A204.1 (cell line): ENCODE results near the gene C20orf96.
A peak's percentile ranks its signal among the peaks of the same experiment; 100 is the strongest.
"Not testable (repeated sequence)": the region's sequence is repeated elsewhere in the genome, so short reads cannot be mapped to it uniquely, and the experiment has no call there.

Source experiments
- FAIRE-seq: peaks from 2 replicates; lab custom pipeline; 2012; peaks lifted over from hg19 to GRCh38; lab: Jason Lieb, UNC

The C20orf96 gene

DNA sequence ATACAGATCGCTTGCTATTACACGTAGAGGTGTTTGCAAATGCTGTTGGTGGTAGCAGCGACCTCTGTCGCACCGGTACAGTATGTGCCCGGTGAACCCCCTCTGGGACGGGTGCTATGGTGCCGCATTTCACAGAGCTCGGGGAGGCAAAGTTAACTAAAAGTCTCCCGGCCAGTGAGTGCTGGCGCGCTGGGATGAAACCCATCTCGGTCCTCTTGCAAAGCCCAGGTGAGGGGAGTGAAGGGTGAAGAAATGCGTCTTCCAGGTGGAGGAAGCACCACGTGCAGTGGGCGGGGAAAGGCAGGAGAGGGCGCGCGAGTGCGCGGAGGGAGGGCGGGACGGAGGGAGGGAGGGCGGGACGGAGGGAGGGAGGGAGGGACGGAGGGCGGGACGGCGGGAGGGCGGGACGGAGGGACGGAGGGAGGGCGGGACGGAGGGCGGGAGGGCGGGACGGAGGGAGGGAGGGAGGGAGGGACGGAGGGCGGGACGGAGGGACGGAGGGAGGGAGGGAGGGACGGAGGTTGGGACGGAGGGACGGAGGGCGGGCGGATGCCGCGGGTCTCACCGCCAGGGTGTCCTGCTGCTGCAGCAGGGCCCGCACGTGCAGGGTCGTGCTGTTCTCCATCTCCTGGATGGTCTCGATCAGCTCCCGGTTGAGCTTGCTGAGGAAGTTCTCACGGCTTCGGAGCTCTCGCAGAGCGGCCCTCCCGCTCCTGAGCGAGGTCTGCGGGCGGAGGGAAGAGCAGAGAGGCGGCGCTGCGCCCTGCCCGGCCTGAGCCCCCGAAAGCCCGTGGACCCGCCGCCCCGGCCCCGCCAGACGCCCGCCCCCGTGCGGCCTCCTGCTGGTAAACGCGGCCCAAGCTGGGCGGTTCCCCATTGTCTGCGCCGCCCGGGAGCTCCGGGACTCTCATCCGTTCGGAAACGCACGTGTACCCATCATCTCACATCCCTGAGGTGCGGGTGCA, 11.7 kb downstream of the C20orf96 start:
- no peak for FAIRE-seq

DNA sequence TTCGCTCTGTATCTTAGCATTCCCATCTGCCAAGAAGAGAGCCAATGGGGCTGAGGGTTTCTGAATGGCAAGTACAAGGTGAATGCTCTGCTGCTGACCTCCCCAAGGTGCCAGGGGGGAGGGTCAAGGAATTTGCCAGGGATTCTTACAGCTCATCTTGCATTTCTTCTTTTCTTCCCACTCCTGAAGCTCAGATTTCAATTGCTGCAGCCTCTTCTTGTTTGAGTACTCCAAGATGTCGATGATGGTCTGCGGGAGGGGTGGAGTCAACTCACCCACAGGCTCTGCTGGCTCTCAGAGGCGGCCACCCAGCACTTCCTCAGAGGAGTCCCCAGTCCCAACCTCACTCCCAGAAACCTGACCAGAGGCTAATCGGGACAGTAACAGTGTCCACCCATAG, 12.4 kb downstream of the C20orf96 start:
- FAIRE-seq, result no peak

GRCh38 chr20:277496-277781, 13.1 kb downstream of the C20orf96 start:
- FAIRE-seq, result no peak

DNA sequence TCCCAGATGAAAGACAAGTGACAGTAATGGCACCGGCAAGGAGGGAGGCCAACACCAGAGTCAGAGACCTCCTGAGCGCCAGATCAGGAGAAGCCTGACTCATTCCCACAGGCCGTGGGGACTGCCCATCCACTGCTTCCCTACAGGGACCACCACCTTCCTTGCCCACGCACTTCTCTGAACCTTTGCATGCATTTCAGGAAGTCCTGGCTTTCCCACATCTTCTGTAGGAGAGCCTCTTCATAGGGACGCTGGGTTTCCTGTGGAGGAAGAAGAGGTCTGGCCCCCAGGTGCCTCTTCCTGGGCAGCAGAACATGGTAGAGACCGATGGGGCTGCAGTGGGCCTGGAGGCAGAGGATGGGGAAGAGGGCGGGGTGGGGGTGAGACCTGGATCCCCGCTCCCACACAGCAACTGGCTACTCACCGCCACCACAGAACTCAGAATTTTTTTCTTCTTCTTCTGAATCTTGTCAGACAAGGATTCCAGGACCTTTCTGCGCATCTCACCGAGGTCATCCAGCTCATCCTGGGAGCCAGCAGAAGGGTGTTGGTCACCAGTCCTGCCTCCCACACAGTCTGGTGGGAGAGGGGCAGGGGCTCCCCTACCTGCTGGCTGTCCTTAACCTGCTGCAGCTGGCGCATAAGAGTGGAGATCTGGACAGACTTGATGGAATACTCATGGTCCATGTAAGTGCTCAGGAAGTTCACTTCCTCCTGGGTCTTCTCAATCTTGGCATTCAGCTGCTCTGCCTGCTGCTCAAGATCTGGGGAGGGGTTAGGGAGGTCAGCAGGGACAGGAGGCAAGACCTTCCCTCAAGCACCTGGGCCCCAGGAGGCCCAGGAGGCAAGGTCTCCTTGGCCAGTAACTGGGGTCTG, 13.7 kb downstream of the C20orf96 start:
- no peak for FAIRE-seq

DNA sequence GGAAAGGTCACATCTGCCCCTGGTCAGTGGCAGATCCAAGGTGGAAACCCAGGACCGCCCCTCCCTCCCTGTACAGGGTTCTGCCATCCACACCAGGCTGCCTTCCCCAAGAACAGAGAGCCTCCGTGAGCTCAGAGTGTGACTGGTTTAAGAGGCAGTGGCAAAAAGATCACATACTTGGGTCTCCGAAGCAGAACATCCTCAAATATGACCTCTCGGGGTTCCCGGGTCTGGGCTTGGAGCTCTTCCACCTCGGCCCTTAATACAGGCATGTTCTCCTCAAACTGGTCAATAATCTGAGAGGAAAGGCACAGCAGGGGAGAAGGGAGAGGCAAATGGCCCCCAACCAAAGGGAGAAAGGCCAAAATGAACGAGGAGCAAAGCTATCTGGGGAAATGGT, 14.8 kb downstream of the C20orf96 start:
- no peak for FAIRE-seq

GRCh38 chr20:273884-274283, 16.7 kb downstream of the C20orf96 start:
- FAIRE-seq, result no peak

DNA sequence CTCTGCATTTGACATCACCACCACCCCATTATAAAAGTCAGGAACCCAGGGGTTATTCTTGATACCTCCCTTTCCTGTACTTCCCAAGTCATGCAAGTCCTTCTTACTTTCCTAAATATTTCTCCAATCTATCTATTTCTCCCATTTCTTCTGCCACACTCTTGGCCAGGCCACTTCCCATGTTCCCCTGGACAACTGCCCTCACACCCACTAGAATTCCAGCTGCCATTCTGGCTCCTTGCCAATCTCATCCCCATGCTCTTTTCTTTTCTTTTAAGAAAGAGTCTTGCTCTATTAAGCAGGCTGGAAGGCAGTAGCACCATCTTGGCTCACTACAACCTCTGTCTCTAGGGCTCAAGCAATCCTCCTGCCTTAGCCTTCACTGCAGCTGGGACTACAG, 17.8 kb downstream of the C20orf96 start:
- FAIRE-seq, result no peak

GRCh38 chr20:271528-271927, 19.0 kb downstream of the C20orf96 start:
- no peak for FAIRE-seq

DNA sequence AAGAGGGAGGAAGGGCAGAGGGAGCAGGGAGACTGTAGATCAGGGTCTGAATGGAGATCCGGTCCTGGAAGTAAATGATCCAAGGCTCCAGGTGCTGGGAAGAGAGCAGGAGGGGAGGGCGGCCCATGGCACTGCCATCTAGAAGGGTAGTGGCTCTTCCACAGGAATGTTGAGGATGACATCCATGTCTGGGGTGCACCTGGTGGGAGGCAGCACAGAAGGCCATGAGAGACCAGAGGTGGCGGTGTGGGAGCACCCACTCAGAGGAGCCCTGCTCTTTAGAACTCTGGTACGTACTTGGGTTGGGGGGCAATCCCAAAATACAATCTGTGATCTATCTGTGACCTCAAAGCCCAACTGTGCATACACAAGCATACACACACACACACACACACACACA, 19.5 kb downstream of the C20orf96 start:
- FAIRE-seq, result no peak

DNA sequence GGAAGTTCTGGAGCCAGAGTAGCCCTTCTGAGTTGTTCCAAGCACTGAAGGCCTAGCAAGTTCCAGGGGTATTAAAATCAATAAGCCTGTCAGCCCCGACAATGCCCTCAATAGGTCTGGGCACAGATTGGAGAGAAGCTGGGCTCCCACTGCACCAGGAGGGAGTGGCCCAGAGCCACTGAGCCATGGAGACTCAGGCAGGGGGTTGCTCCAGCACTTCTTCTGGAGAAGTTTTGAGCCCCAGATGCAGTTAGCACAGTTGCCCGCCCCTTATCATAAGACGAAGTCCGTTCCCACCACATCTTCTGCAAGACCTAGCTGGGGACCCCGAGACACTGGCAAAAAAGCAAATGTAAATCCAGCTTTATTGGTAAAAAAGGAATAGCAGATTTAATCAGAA, 20.0 kb downstream of the C20orf96 start:
- no peak for FAIRE-seq

DNA sequence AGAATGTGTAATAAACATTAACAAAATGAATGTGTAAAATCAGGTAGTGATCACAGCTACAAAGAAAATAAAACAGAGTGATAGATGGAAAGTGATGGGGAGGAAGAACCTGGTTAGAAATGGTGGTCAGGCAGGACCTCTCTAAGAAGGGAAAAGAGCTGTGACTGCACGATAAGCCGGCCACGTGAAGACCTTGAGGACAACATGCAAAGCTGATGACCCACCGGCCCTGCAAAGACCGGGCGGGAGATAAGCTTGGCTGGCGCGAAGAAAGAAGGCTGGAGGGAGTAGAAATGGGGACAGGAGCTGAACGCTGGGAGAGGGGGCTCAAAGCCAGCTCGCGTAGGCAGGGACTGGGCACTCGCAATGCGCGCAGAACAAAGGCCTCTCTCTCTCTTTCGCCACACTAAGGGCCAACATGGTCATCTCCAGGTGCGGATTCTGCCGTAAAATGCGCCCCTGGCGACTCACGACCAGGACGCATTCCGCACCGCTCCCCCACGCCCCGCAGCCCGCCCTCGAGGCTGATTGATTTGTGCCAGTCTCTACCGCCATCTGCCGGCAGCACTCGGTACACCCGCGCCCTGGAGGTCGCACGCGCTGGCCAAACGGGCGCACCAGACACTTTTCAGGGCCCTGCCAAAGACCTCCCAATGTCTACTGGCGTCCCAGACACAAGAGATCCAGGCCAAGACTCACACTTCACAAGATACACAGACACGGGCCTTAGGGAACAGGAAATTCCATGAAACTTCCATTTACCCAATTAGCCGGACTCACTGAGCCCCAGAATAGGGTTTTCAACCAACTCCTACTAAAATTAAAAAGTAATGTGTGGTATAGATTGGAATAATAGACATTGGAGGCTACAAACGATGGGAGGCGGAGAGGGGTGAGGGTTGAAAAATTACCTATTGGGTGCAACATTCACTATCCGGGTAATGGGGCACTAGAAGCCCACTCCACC, 23.7 kb downstream of the C20orf96 start:
- FAIRE-seq, result peak; percentile 29

DNA sequence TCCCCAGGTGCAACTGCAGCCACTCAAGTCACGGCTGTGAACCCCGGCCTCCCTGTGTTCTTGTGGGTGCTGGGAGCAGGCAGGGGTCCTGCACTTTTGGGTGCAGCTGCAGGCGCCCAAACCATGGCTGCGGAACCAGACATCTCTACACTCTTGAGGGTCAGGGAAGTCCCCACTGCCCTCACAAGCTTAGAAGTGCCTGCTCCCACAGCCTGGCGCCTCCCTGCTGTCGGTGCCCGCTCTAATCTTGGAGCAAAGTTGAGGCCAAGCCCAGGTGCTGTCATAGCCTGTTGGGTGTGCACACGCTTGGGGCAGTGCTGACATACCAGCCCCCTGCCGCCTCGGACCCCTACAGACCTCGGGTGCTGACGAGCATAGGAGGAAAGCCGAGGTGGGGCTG, 26.8 kb downstream of the C20orf96 start:
- FAIRE-seq, result no peak

GRCh38 chr20:259981-260380, 30.6 kb downstream of the C20orf96 start:
- no peak for FAIRE-seq

GRCh38 chr20:258963-259362, 31.6 kb downstream of the C20orf96 start:
- FAIRE-seq, result no peak

DNA sequence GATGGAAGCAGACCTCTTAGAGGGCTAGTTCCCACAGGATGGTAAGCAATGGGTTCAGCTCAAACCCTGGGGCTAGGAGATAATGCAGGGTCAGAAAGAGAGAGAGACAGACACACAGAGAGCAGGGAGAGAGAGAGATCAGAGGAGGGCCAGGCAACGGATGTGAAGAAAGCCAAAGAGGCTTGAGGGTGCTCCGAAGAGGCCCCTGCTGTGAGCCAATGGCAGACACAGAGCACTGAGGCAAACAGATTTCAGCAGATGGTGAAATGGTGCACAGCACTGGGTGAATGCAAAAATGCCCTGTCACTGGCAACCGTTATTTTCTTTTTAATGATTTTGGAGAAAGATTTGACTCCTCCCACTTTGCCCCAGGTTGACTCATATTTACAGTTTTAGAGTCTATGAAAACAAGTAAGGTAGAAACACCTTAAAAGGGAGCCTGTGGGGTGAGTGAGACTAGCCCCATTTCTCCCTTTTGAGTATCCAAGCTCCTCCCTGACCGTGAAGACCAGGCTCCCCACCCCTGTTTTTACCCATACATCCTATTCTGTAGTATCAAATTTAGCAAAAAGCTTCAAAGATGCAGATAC, 32.2 kb downstream of the C20orf96 start:
- no peak for FAIRE-seq

DNA sequence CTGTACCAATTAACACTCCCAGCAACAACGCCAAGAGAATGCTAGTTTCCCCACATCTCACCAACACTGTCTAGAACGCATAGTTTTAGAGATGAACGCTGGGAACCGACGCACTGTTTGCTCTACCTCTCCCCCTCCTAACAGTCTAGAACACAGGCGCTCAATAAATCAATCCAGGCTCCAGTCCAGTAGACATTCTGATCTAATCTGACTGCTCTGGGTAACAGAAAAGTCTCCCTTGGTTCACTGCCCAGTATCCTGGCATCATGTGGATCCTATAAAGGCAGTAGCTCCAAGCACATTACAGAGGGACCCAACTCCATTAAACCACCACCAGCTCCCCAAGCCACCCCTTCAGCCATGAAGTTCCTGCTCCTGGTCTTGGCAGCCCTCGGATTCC, 33.1 kb downstream of the C20orf96 start, which contains the start of gene DEFB132:
DEFB132 (plus strand) TSS at position 306 of the 400 bp plus-strand sequence; CDS start at position 361, 55 bp downstream.
- FAIRE-seq, result no peak

DNA sequence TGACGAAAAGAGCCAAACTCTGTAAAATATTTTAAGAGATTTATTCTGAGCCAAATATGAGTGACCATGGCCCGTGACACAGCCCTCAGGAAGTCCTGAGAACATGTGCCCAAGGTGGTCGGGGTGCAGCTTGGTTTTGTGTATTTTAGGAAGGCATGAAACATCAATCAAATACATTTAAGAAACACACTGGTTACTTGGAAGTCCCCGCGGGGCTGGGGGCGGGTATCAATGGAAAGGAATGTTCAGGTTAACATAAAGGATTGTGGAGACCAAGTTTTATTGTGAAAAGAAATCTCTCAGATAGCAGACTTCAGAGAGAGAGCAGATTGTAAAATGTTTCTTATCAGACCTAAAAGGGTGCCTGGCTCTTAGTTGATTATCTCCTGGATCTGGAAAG, 37.1 kb downstream of the C20orf96 start:
- not testable (repeated sequence) for FAIRE-seq

DNA sequence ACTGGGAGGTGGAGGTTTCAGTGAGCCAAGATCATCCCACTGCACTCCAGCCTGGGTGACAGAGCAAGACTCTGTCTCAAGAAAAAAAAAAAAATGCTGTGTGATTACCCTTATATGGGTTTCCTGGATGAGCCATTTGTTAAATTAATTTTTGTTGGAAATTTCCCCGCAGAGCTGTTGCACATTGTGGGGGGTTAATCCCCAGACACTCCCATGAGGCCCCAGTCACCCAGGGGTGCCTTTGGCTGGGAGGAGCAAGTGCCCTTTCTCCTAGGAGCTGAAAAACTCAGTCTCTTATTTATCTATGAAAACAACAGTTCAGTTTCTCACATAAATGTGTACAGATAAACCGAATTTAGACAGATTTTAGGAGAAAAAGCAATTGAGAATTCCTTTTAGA, 37.7 kb downstream of the C20orf96 start:
- FAIRE-seq, result no peak

DNA sequence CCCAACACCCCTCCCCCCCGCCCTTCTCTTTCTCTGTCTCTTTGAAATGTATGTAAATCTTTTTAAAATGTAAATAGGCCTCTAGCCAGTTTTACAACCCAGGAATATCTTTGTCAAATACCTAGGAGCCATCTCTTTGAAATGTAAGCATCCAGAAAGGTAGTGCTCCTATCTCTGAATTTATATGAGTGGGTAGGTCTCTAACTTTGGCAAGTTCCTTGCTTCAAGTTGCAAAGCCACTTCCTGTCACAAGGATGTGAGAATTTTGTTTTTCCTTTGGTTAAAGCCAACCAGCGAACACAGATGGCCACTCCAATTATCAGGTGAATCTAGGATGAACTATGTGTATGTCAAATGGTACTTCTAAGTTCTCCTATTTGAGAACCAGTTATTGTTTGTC, 39.2 kb downstream of the C20orf96 start:
- no peak for FAIRE-seq

DNA sequence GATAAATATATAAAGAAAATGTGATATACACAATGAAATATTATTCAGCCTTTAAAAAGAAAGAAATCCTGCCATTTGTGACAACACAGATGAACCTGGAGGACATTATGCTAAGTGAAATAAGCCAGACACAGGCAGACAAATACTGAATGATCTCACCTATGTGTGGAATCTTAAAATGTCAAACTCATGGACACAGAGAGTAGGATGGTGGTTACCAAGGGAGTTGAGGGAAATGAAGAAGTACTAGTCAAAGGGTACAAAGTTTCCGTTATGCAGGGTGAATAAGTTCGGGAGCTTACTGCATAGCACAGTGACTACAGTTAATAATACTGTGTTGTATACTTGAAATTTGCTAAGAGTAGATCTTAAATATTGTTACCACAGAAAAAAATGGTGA, 47.6 kb downstream of the C20orf96 start:
- FAIRE-seq, result no peak

GRCh38 chr20:237929-238328, 52.6 kb downstream of the C20orf96 start:
- no peak for FAIRE-seq

DNA sequence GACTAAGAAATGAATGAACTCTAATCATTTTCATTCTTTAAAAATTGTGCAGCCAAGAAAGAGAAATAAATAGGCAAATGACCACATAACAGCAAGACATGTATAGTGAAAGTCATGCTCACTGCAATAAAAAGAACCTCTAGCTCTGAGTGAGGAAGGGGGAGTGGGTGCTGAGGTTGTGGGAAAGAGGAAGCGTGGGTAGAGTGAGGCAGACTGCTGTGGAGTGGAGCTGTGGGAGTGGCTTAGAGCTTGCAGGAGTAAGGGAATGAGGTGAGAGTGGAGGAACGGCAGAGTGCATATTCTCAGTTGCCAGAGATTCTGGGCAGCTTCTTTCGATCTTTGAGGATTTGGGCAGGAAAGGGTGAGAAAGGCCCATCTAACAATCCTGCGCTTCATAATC, 53.1 kb downstream of the C20orf96 start:
- no peak for FAIRE-seq
